Amniotic stem cell (primary cell): Measurements from ENCODE around the gene CCDC15.

ENCODE experiments used
- DNase-seq: peaks from one replicate; lab custom pipeline; 2025; lab: John Stamatoyannopoulos, UW

The CCDC15 gene

GRCh38 chr11:125069008-125069407, 115.0 kb downstream of the CCDC15 start:
- no peak for DNase-seq

- no peak for DNase-seq
These were observed 115.8 kb downstream of the CCDC15 start for GRCh38 chr11:125069796-125070195.

- DNase-seq = no peak
These were observed 116.8 kb downstream of the CCDC15 start for GRCh38 chr11:125070699-125071254.

DNA sequence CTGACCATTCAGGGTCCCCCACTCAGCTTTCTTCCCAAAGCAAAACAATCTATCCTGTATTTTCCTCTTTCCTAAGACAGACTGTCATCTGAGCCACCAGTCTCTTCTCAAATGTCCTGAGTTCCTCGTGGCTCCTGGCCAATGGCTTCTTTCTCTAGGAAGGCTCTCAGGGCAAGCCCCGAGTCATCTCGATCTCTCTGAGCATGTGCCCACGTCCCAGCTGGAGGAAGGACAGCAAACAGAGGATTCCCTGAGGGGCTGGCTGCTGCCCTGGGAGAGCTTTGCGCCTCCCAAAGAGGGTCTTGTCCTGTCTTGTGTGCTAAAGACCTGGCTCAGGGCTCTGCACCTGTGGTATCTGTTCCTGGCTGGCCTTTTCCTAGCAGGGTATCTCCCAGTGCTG, 117.4 kb downstream of the CCDC15 start:
- no peak for DNase-seq

DNA sequence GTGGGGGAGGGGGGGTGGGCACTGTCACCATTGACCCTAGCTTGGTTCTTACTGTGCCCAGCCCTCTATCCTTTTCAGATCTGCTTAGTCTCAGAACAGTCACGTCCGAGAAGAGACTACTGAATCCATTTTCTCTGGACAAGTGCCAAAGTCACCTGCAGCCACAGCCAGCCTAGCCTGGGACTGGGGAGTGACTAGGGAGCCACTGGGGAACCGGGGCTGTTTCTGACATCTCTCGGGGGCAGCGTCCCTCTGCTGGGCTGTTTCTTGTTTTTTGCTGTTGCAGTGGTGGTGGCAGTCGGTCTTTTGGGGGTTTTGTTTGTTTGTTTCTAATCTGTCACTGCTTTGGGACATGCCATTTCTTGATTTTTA, 117.8 kb downstream of the CCDC15 start:
- no peak for DNase-seq

DNA sequence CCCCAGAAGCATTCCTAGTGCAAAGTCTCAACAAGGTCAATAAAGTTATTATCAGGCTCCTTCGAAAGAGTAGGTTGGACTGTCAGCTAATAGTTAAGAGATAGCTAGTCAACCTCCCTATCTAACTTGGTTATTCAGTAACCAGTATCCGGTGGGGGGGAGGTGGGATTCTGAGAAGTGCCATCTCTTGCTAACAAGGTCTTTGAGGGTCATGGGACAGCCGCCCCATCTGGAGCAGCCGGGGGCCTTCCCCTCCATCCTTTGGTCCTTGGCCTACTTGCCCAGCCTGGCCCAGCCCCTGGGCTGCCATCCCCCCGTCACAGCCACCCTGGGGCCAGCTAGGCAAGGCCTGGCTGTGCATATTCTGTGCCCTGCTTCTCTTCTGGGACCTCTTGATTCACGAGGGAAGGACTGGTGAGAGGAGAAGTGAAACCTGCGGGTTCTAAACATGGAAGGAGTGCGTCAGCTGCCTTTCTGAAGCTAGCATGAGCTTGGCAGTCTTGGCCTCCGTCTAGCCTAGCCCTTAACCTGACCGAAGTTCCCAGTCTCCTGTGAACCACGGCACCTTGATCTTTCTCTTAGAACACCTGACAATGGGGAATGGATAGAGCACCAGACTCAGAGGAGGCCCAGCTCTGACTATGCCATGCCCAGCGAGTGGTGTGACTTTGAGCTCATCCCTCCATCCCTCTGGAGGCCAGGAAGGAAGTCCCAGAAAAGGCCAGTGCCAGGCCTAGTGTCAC, 118.4 kb downstream of the CCDC15 start:
- DNase-seq = no peak

DNA sequence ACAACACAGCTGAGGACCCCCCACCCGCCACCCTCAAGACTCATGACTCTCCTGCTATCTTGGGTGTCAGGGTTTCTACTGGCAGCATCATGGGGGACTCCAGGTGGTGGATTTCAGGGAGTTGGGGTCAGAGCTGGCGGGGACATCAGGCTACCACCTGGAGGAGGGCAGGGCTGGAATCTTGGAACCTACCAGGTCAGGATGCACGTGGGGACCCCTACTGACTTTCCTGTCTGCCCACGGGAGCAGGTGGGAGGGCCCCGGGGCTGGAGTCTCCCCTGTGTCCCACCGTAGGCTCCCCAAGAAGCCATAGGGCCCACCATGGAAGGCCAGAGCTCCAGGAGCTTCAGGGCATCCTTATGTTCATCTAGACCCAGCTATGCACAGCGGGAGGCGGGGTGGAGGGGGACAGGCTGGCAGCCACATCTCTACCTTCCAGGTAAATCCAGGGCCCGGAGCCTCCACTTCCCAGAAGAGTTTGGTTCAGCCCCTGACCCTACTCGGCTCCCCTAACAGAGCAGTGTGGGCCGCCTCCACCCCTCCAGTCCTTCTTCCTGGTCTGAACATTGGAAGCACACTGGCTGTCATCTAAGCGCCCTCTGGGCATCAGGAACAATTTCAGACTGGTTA, 119.1 kb downstream of the CCDC15 start:
- no peak for DNase-seq

DNA sequence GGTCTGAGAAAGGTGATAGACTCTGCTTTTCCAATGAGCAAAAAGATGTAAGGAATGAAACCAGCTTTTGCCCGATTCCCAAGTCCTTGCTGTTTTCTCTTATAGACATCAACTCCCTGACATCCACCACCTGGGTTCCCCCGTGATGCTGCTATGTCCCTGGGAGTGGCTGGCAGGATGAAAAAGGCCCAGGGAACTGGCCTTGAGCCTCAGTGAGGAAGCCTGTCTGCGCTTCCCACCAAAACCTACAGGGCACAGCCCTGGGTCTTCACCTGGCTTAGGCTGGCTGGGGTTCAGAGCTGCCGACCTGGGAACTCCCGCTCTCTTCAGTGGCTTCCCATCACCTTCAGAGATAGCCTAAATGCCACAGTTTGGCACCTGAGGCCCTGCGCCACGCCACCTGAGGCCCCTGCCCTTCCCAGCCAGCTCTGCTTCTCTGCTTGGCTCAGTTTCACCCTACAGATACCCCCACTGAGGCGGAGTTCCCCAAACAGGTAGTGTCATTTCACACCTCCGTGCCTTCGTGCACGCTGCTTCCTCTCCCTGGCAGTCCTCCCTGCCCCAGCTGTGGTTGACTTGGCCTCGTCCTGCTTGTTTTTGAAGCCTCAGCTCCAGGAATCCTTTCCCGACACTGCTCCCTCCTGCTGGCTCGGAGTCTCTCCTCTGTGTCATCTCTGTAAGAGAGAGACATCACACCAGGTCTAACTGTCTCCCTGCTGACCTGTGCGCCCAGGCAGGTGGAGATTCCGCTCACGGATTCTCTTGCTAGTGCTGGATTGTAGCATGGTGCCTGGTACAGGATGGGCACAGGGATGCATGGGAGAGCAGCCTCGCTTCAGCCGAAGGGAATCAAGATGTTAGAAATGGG, 119.8 kb downstream of the CCDC15 start:
- no peak for DNase-seq

DNA sequence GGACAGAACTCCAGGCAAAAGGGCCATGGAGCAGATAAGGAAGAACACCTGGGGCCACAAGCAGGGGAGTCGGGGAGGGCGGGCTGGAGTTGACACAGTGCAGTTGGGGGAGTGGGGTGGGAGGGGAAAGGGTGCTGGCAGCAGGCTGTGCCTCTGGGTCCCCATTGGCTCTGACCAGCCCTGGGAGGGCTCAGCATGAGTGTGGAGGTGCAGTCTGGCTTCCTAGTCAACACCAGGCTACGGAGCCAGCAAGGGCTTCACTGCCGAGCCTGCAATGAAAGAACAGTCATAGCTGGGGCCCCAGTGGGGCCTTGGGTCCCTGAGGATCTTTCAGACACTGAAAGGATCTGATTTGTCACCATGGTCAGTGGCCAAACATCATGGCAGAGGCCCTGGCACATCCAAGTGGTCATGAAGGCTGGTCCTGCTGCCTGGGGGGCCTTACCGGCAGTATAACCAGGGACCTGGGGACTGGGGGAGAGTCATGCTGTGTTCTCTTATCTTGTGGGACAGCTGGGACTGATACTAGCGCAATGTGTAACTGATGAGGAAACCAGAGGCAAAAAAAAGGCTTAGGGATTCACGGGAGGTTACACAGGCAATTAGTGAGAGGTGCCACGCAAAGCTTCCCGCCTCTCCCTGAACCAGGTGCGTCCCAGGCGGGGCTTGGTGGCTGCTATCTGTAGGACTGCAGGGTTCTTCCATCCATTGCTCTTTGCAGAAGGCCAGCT, 120.7 kb downstream of the CCDC15 start:
- DNase-seq = no peak

DNA sequence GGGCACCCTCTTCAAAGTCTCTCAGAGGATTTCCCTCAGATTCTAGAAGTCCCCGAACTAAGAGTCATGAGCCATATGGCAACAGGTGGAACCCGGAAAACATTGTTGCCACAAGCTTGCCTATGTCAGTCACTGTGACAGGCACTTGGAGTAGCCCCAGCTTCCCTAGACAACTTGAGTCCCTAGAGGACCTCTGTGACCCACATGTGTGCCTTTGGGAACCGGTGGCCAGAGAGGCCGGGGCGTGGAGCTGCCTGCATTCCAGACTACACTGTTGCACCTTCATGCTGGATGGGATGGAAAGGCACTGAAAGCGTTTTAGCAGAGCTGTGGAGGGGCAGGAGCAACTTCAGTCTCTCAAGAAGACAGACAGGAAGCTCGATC, 121.2 kb downstream of the CCDC15 start:
- DNase-seq = no peak

DNA sequence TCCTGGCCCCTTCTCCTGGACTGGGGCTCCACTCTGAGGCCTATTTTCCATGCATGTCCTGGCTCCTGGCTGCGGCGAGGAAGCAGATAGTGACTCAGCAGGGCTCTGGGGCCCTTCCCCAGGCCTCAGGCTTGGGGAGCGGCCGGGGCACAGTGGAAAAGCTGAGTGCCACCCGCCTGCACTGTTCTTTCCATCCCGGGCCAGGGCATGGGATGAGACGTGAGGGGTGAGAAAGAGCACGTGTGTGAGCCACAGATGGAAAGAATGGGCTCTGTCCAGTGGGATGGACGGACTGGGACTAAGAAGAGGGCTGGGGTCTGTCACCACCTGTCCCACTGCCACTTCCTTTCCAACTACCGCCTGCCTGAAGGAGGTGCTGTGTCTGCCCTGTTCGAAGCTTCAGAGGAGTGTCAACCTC, 121.9 kb downstream of the CCDC15 start:
- DNase-seq = no peak

DNA sequence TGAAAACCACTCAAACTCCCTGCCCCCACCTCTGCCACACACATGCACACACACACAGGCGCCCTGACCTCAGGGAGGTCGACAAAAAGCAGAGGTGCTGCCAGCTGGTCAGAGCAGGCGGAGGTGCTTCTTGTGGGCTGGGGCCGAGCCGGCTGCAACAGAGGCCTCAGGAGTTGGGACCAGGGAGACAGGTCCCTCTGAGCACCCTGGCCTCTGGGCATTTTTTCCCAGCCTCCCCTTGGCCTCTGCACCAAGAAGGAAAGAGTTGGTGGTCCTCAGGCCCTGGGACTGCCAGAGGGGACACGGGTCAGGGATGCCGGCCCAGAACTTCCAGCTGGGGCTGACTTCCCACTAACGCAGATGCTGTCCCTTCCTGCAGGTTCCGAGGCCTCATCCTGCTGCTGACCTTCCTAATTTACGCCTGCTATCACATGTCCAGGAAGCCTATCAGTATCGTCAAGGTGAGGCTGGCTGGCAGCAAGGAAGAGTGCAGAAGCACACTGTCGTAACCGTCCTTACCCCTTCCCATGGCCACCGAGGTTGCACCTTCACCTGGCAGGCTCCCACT, 122.5 kb downstream of the CCDC15 start:
- no peak for DNase-seq

- DNase-seq = no peak
These were observed 124.0 kb downstream of the CCDC15 start for GRCh38 chr11:125078016-125078415.

- no peak for DNase-seq
These were observed 124.6 kb downstream of the CCDC15 start for GRCh38 chr11:125078516-125079140.

DNA sequence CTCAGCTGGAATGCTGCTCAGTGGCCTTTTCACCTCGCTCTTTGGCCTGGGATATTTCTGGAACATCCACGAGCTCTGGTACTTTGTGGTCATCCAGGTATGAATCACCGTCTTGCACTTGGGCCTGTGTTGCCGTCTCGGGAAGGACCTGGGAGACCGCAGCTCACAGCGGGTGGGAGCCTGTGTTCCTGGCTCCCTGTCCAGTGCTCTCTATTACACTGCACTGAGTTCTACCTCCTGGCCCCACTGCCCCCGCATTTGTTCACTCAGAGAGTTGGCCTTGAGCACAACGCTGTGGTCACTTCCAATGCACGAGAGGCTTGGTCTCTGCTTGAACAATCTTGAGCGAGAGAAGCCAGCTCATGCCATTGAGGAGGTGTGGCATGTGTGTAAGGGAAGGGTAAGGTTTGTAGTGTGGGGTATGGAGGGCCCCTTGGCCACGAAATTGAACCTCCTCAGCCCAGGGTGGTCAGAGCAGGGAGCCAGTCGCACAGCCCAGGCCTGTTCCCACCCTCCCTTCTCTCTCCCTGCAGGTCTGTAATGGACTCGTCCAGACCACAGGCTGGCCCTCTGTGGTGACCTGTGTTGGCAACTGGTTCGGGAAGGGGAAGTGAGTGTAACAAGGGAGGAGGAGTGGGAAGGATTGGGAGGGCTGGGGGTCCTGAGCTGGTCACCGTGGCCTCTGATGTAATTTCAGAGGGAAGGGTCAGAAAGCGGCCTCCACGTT, 125.3 kb downstream of the CCDC15 start:
- DNase-seq = no peak

DNA sequence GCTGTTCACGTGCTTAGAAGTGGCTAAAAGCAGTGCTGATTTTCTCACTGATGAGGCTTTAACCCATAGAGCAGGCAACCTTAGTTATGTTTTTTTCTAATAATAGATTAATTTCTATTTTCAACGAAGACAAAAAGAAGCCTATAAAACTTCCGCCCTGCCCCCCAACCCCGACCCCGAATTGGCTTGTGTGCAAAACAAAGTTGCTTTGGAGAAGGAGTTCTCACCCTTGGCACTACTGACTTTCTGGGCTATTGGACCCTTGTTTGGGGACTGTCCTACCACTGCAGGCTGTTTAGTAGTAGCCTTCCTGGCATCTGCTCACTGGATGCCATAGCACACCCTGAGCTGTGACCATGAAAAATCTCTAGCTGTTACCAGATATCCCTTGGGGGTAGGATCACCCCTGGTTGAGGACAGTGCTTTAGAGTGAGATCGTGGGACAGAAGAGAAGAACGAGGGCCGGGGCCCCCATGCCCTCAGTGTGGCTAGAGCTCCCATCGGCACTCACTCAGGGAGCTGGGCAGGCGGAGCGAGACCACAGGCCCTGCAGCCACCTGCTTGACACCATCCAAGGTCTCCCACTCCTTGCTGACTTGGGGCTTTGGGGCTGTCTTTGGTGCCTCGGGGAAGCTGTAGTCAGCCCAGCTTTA, 126.0 kb downstream of the CCDC15 start:
- no peak for DNase-seq

- no peak for DNase-seq
These were observed 126.5 kb downstream of the CCDC15 start for GRCh38 chr11:125080531-125080911.

DNA sequence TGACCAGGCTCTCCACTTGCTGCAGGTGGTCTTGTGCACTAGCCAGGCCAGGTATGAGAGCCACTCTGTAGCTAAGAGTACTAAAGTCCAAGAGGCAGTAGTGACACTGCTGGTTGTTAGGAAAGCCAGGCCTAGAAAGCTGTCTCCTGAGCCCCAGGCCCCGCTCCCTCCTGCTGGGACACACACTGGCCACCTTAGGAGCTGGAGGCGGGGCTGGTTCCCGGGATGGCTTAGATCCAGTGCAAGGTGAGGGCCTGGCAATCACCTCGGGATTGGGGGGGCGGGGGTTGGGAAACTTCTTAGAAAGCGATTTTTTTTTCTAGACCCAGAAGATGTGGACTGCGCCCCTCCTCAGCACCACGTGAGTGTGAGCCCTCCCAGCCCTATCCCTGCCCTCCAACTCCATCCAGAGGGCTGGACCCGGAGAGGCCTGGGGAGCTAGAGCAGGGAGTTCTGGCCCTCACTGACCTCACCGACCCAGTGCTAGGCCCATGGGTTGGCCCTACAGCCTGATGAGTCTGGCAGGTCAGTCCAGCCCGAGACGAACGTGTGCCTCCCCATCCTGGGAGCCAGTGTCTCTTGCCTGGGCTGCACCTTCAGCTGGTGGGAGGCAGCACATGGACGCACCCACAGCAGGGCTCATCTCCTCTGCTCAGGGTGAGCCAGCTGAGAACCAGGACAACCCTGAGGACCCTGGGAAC, 127.2 kb downstream of the CCDC15 start:
- DNase-seq = no peak

DNA sequence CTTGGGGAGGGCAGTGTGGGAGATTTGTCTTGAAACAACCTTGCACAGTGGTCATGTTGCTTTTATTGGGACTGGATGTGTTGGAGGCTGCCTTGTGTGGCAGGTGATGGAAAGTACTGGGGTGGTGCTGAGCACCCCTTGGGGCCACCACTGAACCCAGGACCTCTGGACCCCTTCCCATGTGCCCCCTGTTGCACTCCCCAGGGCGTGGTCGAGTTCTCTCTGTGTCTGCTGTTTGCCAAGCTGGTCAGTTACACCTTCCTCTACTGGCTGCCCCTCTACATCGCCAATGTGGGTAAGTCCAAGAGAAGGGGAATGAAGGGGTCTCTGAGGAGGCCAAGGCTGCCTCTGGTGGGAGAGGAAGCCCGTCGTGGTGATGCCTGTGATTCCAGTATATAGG, 128.0 kb downstream of the CCDC15 start:
- DNase-seq = no peak
